RCC 7860 (cell line): ENCODE measurements around the gene CDT1.
A peak's percentile ranks its signal among the peaks of the same experiment; 100 is the strongest.
"Not testable (repeated sequence)": the region's sequence is repeated elsewhere in the genome, so short reads cannot be mapped to it uniquely, and the experiment has no call there.

Source experiments
- DNase-seq: peaks from one replicate; pipeline ENCODE4 v3.0.0-alpha.2; 2015; ENCODE audit warnings: low spot score
- FAIRE-seq: peaks from 2 replicates; lab custom pipeline; 2012; peaks lifted over from hg19 to GRCh38; lab: Jason Lieb, UNC

Gene CDT1

DNA sequence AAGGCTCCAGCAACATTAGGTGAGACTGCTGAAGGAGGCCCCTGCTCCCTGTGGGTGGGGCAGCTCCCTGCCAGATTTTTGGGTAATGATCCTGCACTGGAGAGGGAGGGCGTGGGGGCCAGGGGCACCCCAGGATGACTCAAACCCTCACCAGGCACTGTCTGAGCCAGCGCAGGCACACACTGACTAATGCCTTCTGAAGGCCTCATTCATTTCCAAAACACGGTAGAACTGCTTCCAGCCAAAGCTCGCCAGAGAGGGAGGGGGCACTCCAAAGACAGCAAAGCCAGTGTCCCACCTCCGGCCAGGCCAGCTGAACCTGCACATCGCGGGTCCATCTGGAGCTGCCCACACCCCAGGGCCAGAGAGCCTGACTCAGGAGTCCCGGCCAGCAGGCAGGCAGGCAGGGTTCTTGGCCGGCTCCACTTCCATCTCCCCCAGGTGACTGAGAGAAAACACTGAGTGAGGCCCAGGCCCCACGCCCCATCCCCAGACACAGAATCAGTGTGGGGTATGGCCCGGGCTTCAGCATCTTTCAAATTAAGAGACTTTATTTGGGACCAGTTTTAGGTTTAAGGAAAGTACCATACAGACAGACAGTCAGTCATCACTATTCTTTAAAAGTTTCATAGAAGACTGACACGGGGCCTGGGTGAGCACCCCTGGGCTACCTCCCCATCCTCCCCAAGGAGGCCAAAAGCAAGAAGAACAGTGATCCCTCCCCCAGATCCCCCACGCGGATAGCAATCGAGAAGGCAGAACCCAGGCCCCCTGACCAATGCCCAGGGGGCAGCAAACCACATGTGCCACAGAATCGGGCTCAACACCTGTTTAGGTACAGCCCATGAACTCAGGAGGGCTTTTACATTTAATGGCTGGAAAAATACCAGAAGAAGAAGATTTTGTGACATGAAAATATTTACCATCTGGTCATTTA is 20.9 kb upstream of the CDT1 start:
- no peak for FAIRE-seq
- DNase-seq, result peak; percentile 46

DNA sequence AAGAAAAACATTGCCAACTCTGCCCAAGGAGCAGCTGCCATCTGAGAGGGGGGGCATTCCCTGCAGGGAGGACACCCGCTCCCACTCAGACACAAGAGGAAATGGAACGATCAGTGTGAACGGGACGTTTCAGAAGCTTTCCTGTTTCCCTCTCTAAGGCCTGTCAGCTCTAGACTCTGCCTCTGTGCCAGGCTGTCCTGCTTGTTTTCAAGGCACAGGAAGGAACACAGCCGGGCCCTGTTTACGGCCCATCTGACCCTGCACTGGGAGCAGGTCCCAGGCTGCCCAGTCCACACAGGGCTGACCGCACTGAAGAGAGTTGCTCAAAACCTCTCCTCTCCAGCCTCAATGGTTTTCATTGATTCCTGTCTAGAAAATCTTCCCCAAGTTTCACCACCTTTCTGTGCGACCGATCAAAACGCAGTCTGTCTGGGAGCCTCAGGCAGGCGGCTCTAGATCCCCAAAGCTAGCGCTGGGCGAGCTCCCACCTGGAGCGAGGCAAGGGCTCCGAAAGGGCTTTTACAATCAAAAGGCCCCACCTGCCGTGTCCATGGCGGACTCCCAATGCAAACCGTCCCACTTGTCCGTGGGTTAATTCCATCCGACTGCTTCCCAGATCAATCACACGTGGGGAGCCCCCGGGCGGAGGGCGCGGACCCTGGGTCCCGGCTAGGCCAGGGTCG is 20.1 kb upstream of the CDT1 start:
- FAIRE-seq, result no peak
- DNase-seq, result no peak

DNA sequence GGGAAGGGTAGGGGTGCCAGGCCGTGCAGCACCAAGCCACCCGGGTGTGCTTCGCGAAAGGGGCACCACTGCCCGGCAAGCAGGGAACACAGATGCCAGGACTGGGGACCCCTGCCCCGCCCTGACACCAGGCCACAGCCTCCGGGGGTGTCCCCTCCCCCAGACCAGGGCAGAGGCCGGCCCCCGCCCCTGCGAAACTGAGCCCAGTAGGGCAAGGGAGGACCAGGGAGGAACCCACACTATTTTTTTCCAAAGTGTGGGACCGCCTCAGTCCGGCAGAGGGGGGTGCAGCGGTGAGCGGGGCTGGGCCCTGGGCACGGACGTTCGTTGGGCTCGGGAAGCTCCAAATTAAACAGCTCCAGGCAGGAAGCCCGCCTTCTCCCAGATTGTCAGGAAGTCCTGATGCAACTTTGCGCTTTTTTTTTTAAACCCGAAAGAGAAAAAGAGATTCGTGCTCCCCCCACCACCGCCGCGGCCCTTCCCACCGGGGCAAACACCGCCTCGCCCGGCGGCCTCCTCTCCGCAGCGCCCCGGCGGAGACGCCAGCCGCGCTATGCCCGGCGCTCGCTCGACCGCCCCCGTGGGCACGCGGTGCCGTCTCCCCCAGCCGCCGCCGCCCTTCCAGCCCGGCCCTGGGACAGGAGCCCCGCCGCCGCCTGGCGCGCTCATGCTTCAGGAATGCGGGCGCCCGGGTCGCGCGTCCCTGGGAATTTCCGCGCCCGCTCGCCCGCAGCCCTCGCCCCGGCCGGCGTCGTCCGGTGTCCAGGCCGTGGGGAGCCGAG is 19.3 kb upstream of the CDT1 start:
- FAIRE-seq (no peak), DNase-seq (peak; percentile 42)

- FAIRE-seq, result no peak
- no peak for DNase-seq
These were observed 18.8 kb upstream of the CDT1 start for GRCh38 chr16:88784856-88785105.

- peak; percentile 29 for DNase-seq
- no peak for FAIRE-seq
These were observed 18.3 kb upstream of the CDT1 start, which contains the start of gene PIEZO1 for GRCh38 chr16:88785106-88785924. Gene PIEZO1, minus strand, starts transcription at chr16:88785220. Its CDS starts 256 bp downstream, at chr16:88784964.

DNA sequence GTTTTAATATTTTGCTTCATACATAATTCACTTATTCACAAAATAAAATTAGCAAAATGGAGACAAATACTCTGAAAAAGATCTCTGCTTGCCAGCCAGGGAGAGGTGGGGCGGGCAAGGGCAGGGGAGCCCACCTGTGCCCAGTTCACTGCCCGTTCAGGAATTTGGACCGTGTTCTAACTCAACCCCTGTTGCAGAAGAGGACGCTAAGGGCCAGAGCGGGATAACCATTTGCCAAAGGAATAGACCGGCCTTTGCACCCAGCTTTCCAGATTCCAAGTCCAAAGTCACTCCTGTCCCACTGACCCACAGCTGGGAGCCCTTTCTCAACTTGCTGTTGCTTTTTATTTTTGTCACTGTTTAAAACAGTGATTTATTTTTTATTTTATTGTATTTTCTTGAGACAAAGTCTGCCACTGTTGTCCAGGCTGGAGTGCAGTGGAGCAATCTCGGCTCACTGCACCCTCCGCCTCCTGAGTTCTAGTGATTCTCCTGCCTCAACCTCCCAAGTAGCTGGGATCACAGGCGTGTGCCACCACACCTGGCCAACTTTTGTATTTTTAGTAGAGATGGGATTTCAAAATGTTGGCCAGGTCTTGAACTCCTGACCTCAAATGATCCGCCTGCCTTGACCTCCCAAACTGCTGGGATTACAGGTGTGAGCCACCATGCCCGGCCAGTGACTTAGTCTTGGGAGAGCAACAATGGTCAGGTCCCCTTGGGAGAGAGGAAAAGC is 15.8 kb upstream of the CDT1 start:
- DNase-seq, result no peak
- FAIRE-seq, result no peak

- not testable (repeated sequence) for FAIRE-seq, DNase-seq
These were observed 14.8 kb upstream of the CDT1 start for GRCh38 chr16:88788749-88789148.

DNA sequence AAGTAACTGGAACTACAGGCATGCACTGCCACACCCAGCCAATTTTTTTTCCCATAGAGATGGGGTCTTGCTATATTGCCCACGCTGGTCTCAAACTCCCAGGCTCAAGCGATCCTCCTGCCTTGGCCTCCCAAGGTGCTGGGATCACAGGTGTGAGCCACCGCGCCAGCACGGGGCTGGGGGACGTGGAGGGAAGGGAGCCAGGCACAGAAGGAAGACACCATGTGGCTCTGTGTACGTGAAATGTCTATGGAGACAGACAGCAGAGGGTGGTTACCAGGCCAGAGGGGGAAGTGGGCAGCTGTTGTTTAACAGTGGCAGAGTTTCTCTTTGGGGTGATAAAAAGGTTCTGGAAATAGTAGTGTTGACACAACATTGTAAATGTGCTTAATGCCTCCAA is 14.0 kb upstream of the CDT1 start:
- DNase-seq, result no peak

GRCh38 chr16:88790312-88791211 is 13.0 kb upstream of the CDT1 start:
- FAIRE-seq (no peak), DNase-seq (no peak)

More for the DNA sequence above, 14.0 kb upstream of the CDT1 start:
- FAIRE-seq, result no peak

GRCh38 chr16:88792078-88792550 is 11.5 kb upstream of the CDT1 start:
- FAIRE-seq (no peak), DNase-seq (no peak)

GRCh38 chr16:88792668-88793250 is 10.8 kb upstream of the CDT1 start:
- no peak for FAIRE-seq

GRCh38 chr16:88793251-88793954 is 10.2 kb upstream of the CDT1 start:
- FAIRE-seq (no peak), DNase-seq (no peak)

More at GRCh38 chr16:88792668-88793250, 10.8 kb upstream of the CDT1 start:
- no peak for DNase-seq

DNA sequence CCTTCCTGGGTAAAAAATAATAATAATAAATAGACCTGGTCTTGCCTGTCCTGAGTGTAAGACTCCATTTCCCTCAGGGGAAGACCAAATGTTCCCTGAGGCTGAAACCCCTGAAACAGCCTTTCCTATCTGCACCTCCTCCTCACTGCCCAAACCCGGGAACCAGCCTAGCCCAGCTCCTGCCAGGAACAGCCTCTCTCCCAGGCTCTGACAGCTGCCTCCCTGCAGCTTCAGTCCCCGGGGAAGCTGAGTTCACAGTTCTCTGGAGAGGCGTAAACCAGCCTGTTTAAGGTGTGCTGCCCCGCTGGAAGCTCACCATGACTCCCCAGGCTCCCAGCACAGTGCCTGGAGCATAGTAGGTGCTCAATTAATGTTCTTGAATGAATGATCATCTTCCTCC is 7.3 kb upstream of the CDT1 start:
- FAIRE-seq, result no peak
- no peak for DNase-seq

GRCh38 chr16:88798073-88798472 is 5.5 kb upstream of the CDT1 start:
- FAIRE-seq, result no peak
- no peak for DNase-seq

DNA sequence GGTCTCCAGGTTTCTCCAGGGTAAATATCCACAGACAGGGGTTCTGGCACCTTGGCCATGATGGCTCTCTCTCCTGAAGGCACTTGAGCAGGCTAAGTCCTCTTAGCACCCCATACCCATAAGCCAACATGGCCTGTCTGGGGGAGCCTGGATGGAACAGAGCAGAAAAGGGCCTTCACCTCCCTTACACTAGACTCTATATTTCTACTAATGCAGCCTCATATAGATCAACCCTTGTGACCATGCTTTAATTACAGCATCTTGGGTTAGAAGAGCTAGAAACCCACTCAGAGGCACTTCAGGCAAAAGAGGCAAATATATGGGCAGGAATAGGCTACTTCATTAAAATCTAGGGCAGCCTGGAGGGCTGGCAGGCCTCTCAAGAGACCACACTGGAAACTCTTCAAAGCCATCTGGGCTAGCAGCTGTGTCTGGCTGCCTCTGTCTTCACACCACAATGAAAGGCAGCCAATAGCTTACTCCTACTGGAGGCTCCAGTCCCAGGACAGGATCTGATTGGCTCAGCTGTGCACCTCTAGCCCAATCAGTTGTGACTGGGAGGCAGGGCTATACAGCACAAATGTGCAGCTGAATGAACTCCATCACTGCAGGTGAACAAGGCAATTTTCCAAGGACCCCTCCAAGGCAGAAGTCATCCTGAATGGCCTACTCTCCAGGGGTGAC is 4.7 kb upstream of the CDT1 start:
- FAIRE-seq (no peak), DNase-seq (no peak)

- FAIRE-seq (no peak), DNase-seq (no peak)
These were observed 3.9 kb upstream of the CDT1 start for GRCh38 chr16:88799569-88800276.

GRCh38 chr16:88800277-88800592 is 3.4 kb upstream of the CDT1 start:
- DNase-seq (no peak), FAIRE-seq (no peak)
